ENCODE measurements around the gene BLMH. TPM values are rescaled to one million over a fixed set of nuclear protein-coding genes. Genes with fewer than 3 reads are reported as not detected.

The BLMH gene
- total and polyA plus RNA-seq, 10 of the 15 experiments (the other 5 are each of a cell fraction or from before 2014, with no cell fraction given) = 16.1 to 63.9 (median 54.0) TPM

DNA sequence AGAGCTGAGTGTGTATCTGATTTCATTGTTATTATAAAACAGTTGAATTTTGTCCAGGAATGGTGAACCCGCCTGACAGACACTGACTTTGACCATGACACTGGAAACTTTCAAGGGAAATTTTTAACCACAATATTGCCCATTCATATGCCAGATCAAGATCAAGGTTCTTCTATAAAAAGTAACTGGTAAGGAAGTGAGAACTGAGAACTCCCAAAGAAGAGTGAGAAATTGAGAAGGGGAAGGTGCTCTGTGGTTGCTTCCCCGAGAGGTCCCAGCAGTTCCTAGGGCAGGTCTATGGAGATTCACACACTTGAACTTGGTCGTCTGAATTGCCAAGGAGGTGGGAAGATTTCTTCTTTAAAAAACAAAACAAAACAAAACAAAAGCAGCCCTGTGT lies 83.5 kb downstream of the BLMH start (continued):
- TF ChIP-seq, protein P1, sequence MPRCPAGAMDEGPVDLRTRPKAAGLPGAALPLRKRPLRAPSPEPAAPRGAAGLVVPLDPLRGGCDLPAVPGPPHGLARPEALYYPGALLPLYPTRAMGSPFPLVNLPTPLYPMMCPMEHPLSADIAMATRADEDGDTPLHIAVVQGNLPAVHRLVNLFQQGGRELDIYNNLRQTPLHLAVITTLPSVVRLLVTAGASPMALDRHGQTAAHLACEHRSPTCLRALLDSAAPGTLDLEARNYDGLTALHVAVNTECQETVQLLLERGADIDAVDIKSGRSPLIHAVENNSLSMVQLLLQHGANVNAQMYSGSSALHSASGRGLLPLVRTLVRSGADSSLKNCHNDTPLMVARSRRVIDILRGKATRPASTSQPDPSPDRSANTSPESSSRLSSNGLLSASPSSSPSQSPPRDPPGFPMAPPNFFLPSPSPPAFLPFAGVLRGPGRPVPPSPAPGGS (IDR thresholded peaks at IDR 0.05; ENCODE audit: borderline replicate concordance, insufficient read depth, low read depth, low read length, poor library complexity, severe bottlenecking) = peak; percentile 65
- TF ChIP-seq ATF7 (IDR thresholded peaks at IDR 0.05; ENCODE audit: low read depth) (0 out of 2 replicates have a peak, but pooled peaks have one; percentile 28), NR2C2 (IDR thresholded peaks at IDR 0.05; ENCODE audit: borderline replicate concordance, control insufficient read depth, insufficient read length, low read depth) (no peak), CEBPB (IDR thresholded peaks at IDR 0.05; ENCODE audit: borderline replicate concordance in 1 of 2, low read depth in 2 of 2, low read length in 2 of 2) (no peak; a peak in 1 of 4 replicates), CHD4 (IDR thresholded peaks at IDR 0.05) (no peak), MEF2A (IDR thresholded peaks at IDR 0.05; ENCODE audit: insufficient read depth, low read depth, low read length) (peak; percentile 92), NFYB (IDR thresholded peaks at IDR 0.05; ENCODE audit: insufficient read depth, low read depth, low read length) (no peak), ZSCAN29 (IDR thresholded peaks at IDR 0.05) (no peak), KLF5 (IDR thresholded peaks at IDR 0.05; ENCODE audit: partially characterized antibody) (no peak), LARP7 (IDR thresholded peaks at IDR 0.05) (no peak), BACH1 (IDR thresholded peaks at IDR 0.05; ENCODE audit: borderline replicate concordance) (no peak), SMARCA5 (IDR thresholded peaks at IDR 0.05) (0 out of 2 replicates have a peak, but pooled peaks have one; percentile 5), IKZF2 (IDR thresholded peaks at IDR 0.05) (peak; percentile 96 to 98), NRF1 (conservative IDR thresholded peaks at IDR 0.05; ENCODE audit: low read depth, low read length) (no peak), TCF7 (IDR thresholded peaks at IDR 0.05; ENCODE audit: borderline replicate concordance) (no peak), GABPA (IDR thresholded peaks at IDR 0.05; ENCODE audit: low read depth) (no peak), NBN (IDR thresholded peaks at IDR 0.05) (0 out of 2 replicates have a peak, but pooled peaks have one; percentile 41), ETV6 (conservative IDR thresholded peaks at IDR 0.05 in 1 of 2, IDR thresholded peaks at IDR 0.05 in 1 of 2; ENCODE audit: borderline replicate concordance in 1 of 2, low read depth in 1 of 2) (0 out of 4 replicates have a peak, but pooled peaks of 1 of the 2 experiments have one; percentile 16), RELA (IDR thresholded peaks at IDR 0.05; ENCODE audit: borderline replicate concordance, partially characterized antibody) (no peak), HDAC6 (IDR thresholded peaks at IDR 0.05; ENCODE audit: unreplicated experiment) (no peak), MYB (IDR thresholded peaks at IDR 0.05; ENCODE audit: borderline replicate concordance, low read depth, low read length) (no peak), SIN3A (IDR thresholded peaks at IDR 0.05; ENCODE audit: low read depth, low read length) (no peak), RUNX3 (IDR thresholded peaks at IDR 0.05; ENCODE audit: low read length) (peak; percentile 98), IRF4 (IDR thresholded peaks at IDR 0.05; ENCODE audit: low read depth, low read length) (0 out of 2 replicates have a peak, but pooled peaks have one; percentile 22), BMI1 (IDR thresholded peaks at IDR 0.05; ENCODE audit: borderline replicate concordance) (peak; percentile 59; the same call in 1 of the 2 replicates), CREM (IDR thresholded peaks at IDR 0.05; ENCODE audit: low read depth) (peak; percentile 39; the same call in 1 of the 2 replicates), BRCA1 (IDR thresholded peaks at IDR 0.05; ENCODE audit: low read depth, low read length) (no peak), CBX5 (IDR thresholded peaks at IDR 0.05; ENCODE audit: low read depth) (no peak)
- TF ChIP-seq, protein P2, sequence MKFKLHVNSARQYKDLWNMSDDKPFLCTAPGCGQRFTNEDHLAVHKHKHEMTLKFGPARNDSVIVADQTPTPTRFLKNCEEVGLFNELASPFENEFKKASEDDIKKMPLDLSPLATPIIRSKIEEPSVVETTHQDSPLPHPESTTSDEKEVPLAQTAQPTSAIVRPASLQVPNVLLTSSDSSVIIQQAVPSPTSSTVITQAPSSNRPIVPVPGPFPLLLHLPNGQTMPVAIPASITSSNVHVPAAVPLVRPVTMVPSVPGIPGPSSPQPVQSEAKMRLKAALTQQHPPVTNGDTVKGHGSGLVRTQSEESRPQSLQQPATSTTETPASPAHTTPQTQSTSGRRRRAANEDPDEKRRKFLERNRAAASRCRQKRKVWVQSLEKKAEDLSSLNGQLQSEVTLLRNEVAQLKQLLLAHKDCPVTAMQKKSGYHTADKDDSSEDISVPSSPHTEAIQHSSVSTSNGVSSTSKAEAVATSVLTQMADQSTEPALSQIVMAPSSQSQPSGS (IDR thresholded peaks at IDR 0.05; ENCODE audit: low read length) = peak; percentile 81
- TF ChIP-seq, protein P3, sequence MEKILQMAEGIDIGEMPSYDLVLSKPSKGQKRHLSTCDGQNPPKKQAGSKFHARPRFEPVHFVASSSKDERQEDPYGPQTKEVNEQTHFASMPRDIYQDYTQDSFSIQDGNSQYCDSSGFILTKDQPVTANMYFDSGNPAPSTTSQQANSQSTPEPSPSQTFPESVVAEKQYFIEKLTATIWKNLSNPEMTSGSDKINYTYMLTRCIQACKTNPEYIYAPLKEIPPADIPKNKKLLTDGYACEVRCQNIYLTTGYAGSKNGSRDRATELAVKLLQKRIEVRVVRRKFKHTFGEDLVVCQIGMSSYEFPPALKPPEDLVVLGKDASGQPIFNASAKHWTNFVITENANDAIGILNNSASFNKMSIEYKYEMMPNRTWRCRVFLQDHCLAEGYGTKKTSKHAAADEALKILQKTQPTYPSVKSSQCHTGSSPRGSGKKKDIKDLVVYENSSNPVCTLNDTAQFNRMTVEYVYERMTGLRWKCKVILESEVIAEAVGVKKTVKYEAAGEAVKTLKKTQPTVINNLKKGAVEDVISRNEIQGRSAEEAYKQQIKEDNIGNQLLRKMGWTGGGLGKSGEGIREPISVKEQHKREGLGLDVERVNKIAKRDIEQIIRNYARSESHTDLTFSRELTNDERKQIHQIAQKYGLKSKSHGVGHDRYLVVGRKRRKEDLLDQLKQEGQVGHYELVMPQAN (conservative IDR thresholded peaks at IDR 0.05) = no peak

Data from GM12878 (cell line).